CD4-positive, alpha-beta T cell treated with Interleukin-15 for 4 hours (primary cell): ENCODE data around the gene GGTA1.
A peak's percentile ranks its signal among the peaks of the same experiment; 100 is the strongest.
"Not testable (repeated sequence)": the region's sequence is repeated elsewhere in the genome, so short reads cannot be mapped to it uniquely, and the experiment has no call there.

Experiments
- DNase-seq: peaks from one replicate; pipeline ENCODE4 v3.0.0-alpha.2; 2020; ENCODE audit warnings: low spot score

Gene GGTA1

GRCh38 chr9:121498487-121499176 is 1.0 kb downstream of the GGTA1 start:
- no peak for DNase-seq

- peak; percentile 33 for DNase-seq
These were observed 1.5 kb downstream of the GGTA1 start for GRCh38 chr9:121498150-121498486.

- no peak for DNase-seq
These were observed 3.7 kb downstream of the GGTA1 start for GRCh38 chr9:121495976-121496375.

GRCh38 chr9:121494192-121494591 is 5.5 kb downstream of the GGTA1 start:
- DNase-seq: no peak

GRCh38 chr9:121491111-121491510 is 8.5 kb downstream of the GGTA1 start:
- DNase-seq: no peak

- DNase-seq: no peak
These were observed 10.3 kb downstream of the GGTA1 start for GRCh38 chr9:121489344-121489743.

- no peak for DNase-seq
These were observed 13.6 kb downstream of the GGTA1 start for GRCh38 chr9:121486043-121486442.

- no peak for DNase-seq
These were observed 14.0 kb downstream of the GGTA1 start for GRCh38 chr9:121485623-121486022.

- DNase-seq: no peak
These were observed 14.8 kb downstream of the GGTA1 start for GRCh38 chr9:121484651-121485446.

- no peak for DNase-seq
These were observed 16.1 kb downstream of the GGTA1 start for GRCh38 chr9:121483473-121484031.

GRCh38 chr9:121483049-121483448 is 16.6 kb downstream of the GGTA1 start:
- DNase-seq: no peak

GRCh38 chr9:121478816-121479676 is 20.6 kb downstream of the GGTA1 start:
- no peak for DNase-seq

GRCh38 chr9:121476156-121476555 is 23.5 kb downstream of the GGTA1 start:
- no peak for DNase-seq

- DNase-seq: no peak
These were observed 25.3 kb downstream of the GGTA1 start for GRCh38 chr9:121474231-121474947.

- DNase-seq: no peak
These were observed 26.4 kb downstream of the GGTA1 start for GRCh38 chr9:121473229-121473628.

GRCh38 chr9:121472446-121472845 is 27.2 kb downstream of the GGTA1 start:
- DNase-seq: no peak

- DNase-seq: no peak
These were observed 33.5 kb downstream of the GGTA1 start for GRCh38 chr9:121466142-121466541.

- no peak for DNase-seq
These were observed 34.7 kb downstream of the GGTA1 start for GRCh38 chr9:121464968-121465367.

GRCh38 chr9:121463026-121463807 is 36.4 kb downstream of the GGTA1 start:
- DNase-seq: no peak

- no peak for DNase-seq
These were observed 40.1 kb downstream of the GGTA1 start for GRCh38 chr9:121459513-121459912.

GRCh38 chr9:121458449-121458848 is 41.2 kb downstream of the GGTA1 start:
- DNase-seq: not testable (repeated sequence)
